Measurements from ENCODE around the gene BDKRB2. TPM values are rescaled to one million over a fixed set of nuclear protein-coding genes. Genes with fewer than 3 reads are reported as not detected.

The BDKRB2 gene
- total and polyA plus RNA-seq, 10 donors = 0.02 to 0.57 (median 0.13) TPM; not detected in 3

GRCh38 chr14:96267336-96267735 lies 62.7 kb downstream of the BDKRB2 start:
- peaks cover 0 to 10% (median 0%) of the 10 kb centered on the region in 7 donors for H3K27me3 ChIP-seq (replicated peaks in 1 of 7)
- TF ChIP-seq POLR2AphosphoS5 (IDR thresholded peaks at IDR 0.05) (no peak), CTCF (IDR thresholded peaks at IDR 0.05 in 8 of 11, conservative IDR thresholded peaks at IDR 0.05 in 3 of 11) (no peak), POLR2A (IDR thresholded peaks at IDR 0.05) (no peak)
- no peak overlapping the region for H3K27ac ChIP-seq
- H3K36me3 ChIP-seq = no peaks in the 10 kb centered on the region
- 27 to 51% (median 35%) methylated on average over 2 to 3 of the region's 3 CpGs for WGBS, 5 donors
- no peak for DNase-seq
- intact Hi-C loops (cut with DNase I; ENCODE audit: low total_unique reads) = no loop called here
- H3K4me1 ChIP-seq = no peaks in the 10 kb centered on the region
- peaks cover 0 to 12% (median 7%) of the 10 kb centered on the region in 8 donors for H3K9me3 ChIP-seq
- no peak overlapping the region for H3K4me3 ChIP-seq

- no peak overlapping the region for H3K4me3 ChIP-seq
- no peak overlapping the region for H3K27ac ChIP-seq
- H3K4me1 ChIP-seq = no peaks in the 10 kb centered on the region
- DNase-seq = no peak
- H3K36me3 ChIP-seq = no peaks in the 10 kb centered on the region
- 88 to 98% (median 91%) methylated on average over 5 of the region's 5 CpGs for WGBS, 5 donors
- TF ChIP-seq POLR2A (IDR thresholded peaks at IDR 0.05) (no peak), CTCF (IDR thresholded peaks at IDR 0.05 in 8 of 11, conservative IDR thresholded peaks at IDR 0.05 in 3 of 11) (no peak)
- H3K27me3 ChIP-seq (replicated peaks in 1 of 7) = peaks cover 0 to 10% (median 0%) of the 10 kb centered on the region in 7 donors
- H3K9me3 ChIP-seq = peaks cover 0 to 18% (median 7%) of the 10 kb centered on the region in 8 donors
- intact Hi-C loops (cut with DNase I; ENCODE audit: low total_unique reads) = no loop called here
Measured at GRCh38 chr14:96267916-96268315, 63.3 kb downstream of the BDKRB2 start.

- peaks cover 0 to 10% (median 0%) of the 10 kb centered on the region in 7 donors for H3K27me3 ChIP-seq (replicated peaks in 1 of 7)
- no peak overlapping the region for H3K27ac ChIP-seq
- TF ChIP-seq POLR2AphosphoS5 (IDR thresholded peaks at IDR 0.05) = no peak
- no peak for TF ChIP-seq CTCF (IDR thresholded peaks at IDR 0.05 in 8 of 11, conservative IDR thresholded peaks at IDR 0.05 in 3 of 11)
- TF ChIP-seq POLR2A (IDR thresholded peaks at IDR 0.05) = no peak
- H3K4me3 ChIP-seq = no peak overlapping the region
- H3K36me3 ChIP-seq = no peaks in the 10 kb centered on the region
- intact Hi-C loops (cut with DNase I; ENCODE audit: low total_unique reads) = no loop called here
- H3K9me3 ChIP-seq = peaks cover 0 to 19% (median 7%) of the 10 kb centered on the region in 8 donors
- H3K4me1 ChIP-seq = no peaks in the 10 kb centered on the region
- no peak for DNase-seq
- WGBS, 5 donors = 80 to 90% (median 85%) methylated on average over 22 of the region's 22 CpGs
Measured at GRCh38 chr14:96268431-96269358, 64.1 kb downstream of the BDKRB2 start.

GRCh38 chr14:96269359-96269710 lies 64.7 kb downstream of the BDKRB2 start:
- no peak overlapping the region for H3K4me3 ChIP-seq
- intact Hi-C loops (cut with DNase I; ENCODE audit: low total_unique reads) = no loop called here
- peaks cover 0 to 19% (median 7%) of the 10 kb centered on the region in 8 donors for H3K9me3 ChIP-seq
- 83 to 93% (median 90%) methylated on average over 10 of the region's 10 CpGs for WGBS, 5 donors
- TF ChIP-seq POLR2AphosphoS5 (IDR thresholded peaks at IDR 0.05) = no peak
- TF ChIP-seq CTCF (IDR thresholded peaks at IDR 0.05 in 8 of 11, conservative IDR thresholded peaks at IDR 0.05 in 3 of 11) = no peak
- H3K4me1 ChIP-seq = no peaks in the 10 kb centered on the region
- peaks cover 0 to 10% (median 0%) of the 10 kb centered on the region in 7 donors for H3K27me3 ChIP-seq (replicated peaks in 1 of 7)
- H3K36me3 ChIP-seq = no peaks in the 10 kb centered on the region
- no peak for DNase-seq
- H3K27ac ChIP-seq = no peak overlapping the region

All from spleen (tissue), 11 donors.